ENCODE measurements around the gene CCSER1.
"Not testable (repeated sequence)": the region's sequence is repeated elsewhere in the genome, so short reads cannot be mapped to it uniquely, and the experiment has no call there.

The CCSER1 gene

DNA sequence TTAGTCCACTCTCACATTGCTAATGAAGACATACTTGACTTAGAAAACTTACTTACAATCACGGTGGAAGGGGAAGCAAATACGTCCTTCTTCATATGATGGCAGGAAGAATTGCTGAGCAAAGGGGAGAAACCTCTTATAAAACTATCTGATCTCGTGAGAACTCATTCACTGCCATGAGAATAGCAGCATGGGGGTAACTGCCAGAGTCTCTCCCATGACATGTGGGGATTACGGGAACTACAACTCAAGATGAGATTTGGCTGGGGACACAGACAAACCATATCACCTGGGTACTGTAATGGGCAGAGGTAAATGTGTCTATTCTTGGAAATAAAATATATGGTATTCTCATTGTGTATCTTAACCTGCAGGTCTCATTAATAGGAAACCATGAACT is 1464.9 kb downstream of the CCSER1 start:
- DNase-seq (ENCODE audit: low spot score): no peak

DNA sequence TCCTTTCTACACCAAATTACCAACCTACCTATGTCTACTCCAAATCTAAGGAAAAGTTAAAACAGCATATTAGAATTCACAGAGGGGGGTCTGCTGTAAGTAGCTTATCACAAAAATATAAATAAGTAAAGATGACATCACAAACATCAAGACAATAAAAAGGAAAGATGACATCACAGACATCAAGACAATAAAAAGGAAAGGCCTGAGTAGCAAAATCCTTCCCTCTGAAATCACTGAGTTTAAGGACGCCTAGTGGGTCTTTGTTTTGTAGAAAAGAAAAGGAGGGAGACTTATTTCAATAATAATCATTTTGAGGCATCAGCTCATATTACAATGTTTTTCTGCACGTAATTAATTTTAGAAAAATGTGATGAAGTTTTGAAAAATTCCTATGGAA is 1469.5 kb downstream of the CCSER1 start:
- no peak for DNase-seq (ENCODE audit: low spot score)

DNA sequence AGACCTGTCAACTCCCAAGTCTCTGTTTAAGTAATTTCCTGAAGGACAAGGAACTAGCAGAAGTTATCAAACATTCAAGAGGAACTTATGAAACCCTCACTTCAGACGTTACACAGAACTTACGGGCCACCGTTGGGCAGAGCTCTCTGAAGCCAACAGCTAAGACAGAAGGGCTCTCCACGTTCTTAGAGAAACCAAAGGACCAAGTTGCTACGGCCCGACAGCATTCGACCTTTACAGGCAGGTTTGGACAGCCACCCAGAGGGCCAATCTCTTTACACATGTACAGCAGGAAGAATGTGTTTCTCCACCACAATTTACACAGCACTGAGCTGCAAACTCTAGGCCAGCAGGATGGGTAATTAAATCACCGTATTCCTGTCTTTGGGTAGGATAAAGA is 1471.5 kb downstream of the CCSER1 start:
- DNase-seq (ENCODE audit: low spot score): no peak

DNA sequence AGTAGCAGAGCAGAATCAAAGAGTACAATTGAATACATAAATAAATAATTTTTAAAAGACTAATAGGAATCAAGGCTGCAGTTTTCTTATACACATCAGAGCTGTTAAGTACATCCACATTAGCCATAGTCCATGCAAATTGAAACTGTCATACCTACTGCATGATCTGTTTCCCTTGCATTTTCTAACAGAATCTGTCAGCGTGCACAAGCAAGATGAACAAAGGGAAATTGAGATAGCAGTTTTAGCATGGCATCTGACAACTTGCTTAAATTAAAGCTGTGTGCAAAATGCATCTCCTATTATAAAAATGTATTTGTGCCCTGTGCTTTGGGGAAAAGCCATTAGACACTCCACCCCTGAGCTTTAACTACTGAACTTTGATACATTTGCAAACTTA is 1473.1 kb downstream of the CCSER1 start:
- no peak for DNase-seq (ENCODE audit: low spot score)

DNA sequence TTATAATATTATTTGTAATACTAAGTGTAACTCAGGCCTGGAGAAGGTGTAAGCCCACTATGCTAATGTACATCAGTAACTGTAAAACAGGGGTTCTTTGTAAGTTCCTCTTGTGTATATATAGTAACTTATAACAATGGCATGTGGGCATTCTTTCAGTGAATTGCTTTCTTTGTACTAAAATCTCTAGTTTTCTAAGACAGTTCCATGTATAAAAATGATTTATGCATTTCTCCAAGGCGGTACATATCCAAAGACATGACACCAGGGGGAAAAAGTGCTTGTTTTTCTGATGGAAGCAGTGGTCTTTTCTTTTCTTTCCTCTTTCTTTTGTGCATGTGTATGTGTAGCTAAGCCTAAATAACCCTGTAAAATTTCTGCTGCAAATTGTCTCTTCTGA is 1474.2 kb downstream of the CCSER1 start:
- DNase-seq (ENCODE audit: low spot score): no peak

DNA sequence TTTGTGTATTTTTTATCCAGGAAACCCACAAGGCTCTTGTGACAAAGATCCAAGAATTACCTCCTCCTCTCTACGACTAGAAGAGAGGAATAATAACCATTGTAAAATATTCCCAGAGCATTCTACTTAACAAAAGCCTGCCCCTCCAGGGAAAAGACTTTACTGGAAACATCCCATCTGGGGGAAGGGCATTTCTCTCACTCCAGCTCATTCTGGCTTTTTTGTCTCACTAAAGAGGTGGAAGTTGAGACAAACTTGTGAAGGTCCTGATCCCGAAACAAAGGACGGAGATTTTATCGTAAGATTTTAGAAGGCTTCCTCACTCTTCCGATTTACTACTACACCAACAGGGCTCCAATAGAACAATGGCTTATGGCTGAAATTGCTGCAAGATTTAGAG is 1484.6 kb downstream of the CCSER1 start:
- DNase-seq (ENCODE audit: low spot score): no peak

DNA sequence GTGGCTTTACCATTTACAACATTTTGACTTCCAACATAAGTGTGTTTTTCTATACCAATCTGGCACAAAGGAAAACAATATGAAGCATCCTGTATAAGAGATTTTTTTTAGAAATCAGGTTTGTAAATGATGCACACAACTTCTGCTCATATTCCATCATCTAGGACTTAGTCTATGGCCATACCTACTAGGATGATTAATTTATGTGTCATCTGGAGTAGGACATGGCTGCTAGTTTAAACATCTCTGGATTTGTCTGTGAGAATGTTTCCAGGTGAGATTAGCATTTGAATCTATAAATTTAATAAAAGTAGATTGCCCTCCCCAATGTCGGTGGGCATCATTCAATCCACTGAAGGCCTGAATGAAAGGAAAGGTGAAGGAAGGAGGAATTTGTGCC is 1493.8 kb downstream of the CCSER1 start:
- DNase-seq (ENCODE audit: low spot score): no peak

DNA sequence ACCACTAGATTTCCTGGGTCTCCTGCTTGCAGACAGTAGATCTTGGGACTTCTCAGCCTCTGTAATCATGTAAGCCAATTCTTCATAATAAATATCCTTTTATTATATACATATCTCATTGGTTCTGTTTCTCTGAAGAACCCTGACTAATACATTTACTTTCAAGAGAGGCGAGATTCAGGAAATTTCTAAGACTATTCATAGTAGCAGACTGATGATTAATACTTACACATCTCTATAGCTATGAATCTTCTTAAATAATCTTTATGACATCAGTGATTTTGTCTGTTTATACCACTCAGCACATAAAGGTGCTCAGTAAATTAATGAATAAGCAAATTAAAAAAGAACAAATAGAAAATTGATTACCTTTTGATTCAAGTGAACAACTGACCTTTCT is 1494.3 kb downstream of the CCSER1 start:
- DNase-seq (ENCODE audit: low spot score): no peak

DNA sequence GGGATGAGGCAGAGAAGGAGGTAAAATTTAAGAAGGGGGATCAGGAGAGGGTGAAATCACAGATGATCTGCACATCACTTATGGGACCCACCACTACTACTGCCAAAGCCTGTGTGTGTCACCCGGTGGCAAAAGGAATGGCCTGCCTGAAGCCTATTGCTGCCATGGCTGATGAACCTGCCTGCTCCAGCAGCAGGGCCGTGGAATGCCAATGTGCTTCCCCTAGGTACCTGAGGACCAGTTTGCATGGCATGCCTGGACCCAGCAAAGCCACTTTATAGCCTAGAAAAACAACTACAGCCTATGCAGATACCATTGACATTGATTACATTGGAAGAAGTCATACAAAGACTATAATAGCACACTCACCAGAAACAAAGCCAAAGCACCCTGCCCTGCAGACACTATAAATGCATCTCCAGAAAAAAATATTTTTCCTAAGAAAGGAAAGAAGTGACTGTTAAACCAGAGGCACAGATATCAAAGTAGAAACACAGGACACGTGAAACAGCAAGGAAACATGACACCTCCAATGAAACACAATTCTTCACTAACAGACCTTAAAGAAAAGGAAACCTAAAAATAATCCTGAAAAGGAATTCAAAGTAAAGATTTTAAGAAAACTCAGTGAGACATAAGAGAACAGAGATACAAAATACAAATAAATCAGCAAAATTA is 1495.9 kb downstream of the CCSER1 start:
- no peak for DNase-seq (ENCODE audit: low spot score)

DNA sequence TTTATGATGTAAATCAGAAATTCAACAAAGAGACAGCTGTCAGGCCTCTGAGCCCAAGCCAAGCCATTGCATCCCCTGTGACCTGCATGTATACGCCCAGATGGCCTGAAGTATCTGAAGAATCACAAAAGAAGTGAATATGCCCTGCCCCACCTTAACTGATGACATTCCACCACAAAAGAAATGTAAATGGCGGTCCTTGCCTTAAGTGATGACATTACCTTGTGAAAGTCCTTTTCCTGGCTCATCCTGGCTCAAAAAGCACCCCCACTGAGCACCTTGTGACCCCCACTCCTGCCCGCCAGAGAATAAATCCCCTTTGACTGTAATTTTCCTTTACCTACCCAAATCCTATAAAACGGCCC is 1496.4 kb downstream of the CCSER1 start:
- not testable (repeated sequence) for DNase-seq (ENCODE audit: low spot score)

DNA sequence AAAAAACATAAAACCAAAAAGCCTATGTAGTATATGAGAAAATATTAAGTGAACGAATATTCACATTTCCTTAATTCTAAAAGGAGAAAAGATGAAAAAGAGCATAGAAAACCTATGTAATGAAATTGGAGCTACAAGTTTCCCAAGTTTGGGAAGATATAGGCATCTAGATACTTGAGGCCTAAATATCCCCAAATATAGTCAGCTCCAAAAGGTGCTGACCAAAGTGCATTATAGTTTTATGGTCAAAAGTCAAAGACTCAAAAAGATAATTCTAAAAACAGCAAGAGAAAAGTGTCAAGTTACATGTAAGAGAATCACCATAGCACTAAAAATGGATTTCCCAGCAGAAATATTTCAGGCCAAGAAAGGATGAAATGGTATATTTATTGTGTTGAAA is 1502.9 kb downstream of the CCSER1 start:
- DNase-seq (ENCODE audit: low spot score): no peak

DNA sequence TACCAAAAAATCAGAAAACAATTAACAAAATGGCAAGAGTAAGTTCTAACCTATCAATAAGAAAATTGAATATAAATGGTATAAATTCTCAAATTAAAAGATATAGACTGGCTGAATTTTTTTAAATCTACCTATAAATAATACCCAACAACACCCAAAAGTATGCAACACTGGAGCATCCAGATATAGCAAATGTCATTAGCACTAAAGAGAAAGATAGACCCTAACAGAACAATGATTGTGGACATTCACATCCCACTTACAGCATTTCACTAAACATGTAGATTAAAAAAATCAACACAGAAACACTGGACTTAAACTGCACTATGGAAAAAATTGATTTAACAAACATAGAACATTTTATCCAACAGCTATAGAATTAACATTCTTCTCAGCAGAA is 1503.6 kb downstream of the CCSER1 start:
- no peak for DNase-seq (ENCODE audit: low spot score)

DNA sequence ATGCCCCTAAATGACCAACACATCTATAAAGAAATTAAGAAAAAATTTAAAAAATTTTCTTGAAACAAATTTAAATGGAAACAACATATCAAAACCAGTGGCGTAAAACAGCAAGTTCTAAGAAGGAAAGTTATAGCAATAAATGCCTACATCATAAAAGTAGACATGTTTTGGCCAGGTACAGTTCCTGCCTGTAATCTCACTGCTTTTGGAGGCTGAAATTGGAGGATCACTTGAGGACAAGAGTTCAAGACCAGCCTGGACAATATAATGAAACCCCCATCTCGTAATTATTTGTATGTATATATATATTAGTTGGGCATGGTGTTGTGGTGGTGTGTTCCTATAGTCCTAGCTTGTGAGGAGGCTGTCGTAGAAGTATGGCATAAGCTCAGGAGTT is 1504.1 kb downstream of the CCSER1 start:
- DNase-seq (ENCODE audit: low spot score): no peak

DNA sequence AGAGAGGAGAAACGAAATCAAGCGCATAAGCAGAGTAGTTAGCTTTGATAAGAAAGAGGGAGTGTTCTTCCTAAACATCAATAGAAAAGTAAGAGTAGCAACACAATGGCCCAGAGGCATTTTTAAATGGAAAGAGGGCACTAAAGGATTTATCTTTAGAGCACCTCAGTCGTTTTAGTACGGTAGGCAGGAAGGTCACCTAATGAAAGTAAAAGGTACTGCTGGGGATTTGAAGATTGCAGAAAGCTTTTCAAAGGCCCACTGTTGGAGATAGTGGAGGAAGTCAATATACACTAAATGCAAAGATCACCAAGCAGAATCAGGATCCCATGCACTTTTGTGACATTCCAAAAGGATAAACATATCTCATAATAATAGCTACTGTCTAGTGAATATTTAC is 1508.9 kb downstream of the CCSER1 start:
- DNase-seq (ENCODE audit: low spot score): no peak

Measured in kidney tubule cell (primary cell).